HG03095 (cell line): ENCODE measurements around the gene RPL22.
"Not testable (repeated sequence)": the region's sequence is repeated elsewhere in the genome, so short reads cannot be mapped to it uniquely, and the experiment has no call there.

Source experiments
- ATAC-seq: cut with Tn5 transposase; IDR thresholded peaks from one replicate; pipeline ENCODE4 v1.9.1; 2021; ENCODE audit warnings: moderate library complexity; ENCODE audit not compliant: unreplicated experiment

Gene RPL22

DNA sequence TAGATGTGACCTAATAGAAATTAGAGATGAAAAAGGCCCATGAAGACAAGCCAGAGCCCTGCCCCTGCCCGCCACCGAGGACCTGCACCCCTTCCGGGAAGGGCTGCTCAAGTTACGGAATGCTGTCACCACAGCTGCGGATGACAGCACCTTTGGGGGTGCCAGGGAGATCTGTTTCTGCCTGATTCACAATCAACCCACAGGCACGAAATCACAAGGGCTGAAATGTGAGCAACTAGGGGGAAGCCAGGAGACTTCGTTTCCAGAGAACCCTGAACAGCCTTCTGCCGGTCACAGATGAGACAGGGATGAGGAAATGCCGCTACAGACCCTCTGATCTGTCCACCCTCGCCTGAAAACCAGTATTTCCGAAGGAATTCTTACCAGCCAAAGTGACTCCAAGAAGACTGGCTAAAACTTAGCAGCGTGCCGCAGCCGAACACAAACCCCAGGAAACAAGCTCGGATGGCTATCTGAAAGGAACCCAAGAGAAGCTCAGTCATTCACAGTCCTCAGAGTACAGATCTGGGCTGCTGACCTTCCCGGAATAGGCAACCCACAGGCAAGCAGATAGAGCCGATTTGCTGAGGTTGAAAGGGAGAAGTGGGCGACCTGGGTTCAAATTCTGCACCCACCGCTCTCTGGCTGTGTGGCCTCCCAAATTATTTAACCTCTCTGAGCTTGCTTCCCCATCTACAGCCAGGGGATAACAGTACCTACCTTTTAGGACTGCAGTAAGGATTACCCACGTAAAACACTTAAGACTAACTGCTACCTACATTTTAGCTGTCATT lies 35.3 kb upstream of the RPL22 start:
- ATAC-seq: no peak

DNA sequence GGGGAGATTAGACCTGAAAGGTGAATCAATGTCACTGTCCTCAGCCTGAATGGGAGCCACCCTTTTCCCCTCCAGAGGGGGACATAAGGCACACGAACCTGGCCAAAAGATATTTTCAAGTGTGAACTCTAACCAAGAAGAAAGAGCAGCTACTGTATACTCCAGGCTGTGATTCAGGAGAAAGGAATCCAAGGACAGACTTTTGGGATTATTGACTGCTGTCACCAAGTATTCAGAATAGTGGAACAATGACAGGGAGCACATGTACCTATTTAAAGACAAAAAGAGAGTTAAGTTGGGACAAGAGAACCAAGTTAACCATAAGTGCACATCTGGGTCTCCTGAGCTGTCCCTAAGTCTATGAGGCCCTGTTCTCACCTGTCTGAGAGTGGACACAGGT lies 34.0 kb upstream of the RPL22 start:
- ATAC-seq: no peak

DNA sequence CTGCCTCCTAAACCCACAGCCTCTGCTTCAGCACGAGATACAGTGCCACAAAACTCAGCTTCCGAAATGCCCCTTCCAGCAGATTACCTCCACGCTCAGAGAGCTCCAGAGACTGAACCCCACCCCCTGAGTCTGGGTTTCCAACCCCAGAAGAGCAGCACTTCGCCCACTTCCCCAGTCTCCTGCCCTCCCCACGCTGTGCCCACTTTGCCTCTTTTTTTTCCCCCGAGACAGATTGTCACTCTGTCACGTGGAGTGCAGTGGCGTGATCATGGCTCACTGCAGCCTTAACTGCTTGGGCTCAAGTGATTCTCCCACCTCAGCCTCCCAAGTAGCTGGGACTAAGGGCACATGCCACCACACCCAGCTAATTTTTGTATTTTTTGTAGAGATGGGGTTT lies 26.3 kb upstream of the RPL22 start:
- ATAC-seq: no peak

DNA sequence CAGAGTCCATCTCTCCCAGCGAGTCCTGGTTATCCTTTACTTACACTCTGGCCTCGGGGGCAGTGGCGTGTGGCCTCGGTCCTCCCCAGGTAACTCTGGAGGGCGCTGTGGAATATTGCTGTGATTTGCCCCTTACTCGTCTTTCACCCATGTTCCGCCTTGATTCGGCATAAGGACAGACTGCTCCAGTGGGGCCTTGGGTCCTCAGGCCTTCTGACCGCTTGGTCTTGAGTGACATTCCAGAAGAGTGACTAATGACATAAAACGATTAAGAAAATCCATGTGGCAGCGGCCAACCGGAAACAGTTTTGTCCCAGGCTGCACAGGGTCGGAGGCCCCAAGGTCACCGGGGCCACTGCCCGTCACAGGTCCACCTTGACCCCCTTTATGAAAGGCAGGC lies 25.3 kb upstream of the RPL22 start:
- ATAC-seq: no peak

DNA sequence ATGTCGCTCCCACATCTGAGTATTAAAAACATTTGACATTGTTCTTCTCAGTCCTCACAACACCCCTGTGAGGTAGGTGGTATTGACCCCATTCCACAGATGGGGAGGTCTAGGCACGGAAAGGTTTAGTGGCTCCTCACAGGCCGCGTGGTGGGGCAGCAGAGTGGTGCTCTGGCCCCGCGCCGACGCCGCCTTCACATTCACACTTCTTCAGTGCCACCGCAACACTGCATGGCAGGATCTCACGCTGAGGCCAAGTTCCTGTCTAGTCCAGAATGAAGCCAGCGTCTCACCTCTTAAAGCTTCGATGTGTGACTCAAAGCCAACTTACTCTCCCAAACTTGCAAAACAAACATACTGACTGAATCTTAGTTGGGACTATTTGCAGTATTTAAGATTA lies 24.2 kb upstream of the RPL22 start:
- ATAC-seq: no peak

DNA sequence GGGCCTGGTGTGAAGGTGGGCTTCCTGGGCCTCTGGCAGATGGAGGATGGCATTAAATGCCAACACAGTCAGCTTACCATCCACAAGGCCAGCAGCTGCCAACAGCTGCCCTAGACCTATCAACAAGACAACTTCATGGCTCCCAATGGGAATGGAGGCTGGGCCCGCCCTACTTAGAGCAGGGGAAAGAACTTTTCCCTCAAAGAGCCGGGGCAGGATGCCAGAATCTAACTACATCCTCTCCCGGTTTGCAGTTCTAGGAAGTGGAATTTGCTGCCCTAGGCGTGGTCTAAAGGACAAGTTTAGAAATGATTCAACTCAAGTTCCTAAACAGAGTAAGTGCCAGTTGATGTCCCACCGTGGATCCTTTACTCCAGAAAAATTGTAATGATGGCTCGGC lies 23.2 kb upstream of the RPL22 start:
- no peak for ATAC-seq

DNA sequence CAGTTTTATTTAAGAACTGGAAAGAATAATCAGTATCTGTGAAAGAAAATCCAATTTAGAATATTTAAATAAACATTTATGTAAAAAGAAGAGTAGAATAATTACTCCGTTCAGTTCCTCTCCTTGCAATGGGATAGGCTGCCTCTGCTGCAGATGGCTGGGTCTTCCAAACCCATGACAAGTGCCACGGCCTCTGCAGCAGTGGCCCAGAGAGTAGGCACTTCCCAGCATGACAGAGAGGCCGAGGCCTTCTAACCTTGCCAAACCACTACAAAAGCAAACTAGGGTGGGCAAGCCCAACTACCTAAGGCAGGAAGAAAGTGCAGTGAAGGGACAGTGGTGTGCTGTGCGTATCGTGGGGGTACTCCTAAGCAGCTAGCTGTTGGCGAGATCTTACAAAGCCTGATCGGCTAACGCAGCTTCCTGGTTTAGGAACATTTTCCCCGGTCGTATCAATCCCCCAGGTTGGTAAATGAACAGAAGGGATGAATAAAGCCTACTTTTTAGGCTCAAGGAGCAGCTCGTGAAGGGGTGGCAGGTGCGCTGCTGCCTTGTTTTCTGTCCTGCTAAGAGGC lies 21.9 kb upstream of the RPL22 start:
- no peak for ATAC-seq

DNA sequence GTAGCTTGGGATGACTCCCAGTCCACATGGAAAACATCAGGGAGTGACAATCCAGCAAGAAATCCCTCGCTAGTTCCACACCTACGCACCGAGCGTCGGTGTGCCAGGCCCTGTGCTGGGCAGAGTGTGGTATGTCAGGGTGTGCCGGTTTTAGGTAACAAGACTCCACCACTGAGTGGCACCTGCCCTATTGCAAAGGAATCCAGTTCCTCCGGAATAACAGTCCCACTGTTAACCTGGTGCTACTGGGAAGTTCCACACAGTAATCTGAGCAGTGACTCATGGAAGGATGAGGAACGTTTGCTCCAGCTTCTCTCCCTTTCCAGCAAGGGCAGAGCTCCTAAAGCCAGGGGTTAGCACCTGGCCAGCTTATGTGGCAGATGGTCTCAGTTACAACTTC lies 20.8 kb upstream of the RPL22 start:
- ATAC-seq: no peak

DNA sequence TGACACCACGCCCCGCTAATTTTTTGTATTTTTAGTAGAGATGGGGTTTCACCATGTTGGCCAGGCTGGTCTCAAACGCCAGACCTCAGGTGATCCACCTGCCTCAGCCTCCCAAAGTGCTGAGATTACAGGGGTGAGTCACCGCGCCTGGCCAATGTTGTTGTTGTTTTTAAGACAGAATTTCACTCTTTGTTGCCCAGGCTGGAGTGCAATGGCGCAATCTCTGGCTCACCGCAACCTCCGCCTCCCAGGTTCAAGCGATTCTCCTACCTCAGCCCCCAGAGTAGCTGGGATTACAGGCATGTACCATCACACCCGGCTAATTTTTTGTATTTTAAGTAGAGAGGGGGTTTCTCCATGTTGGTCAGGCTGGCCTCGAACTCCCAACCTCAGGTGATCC lies 20.2 kb upstream of the RPL22 start:
- not testable (repeated sequence) for ATAC-seq

DNA sequence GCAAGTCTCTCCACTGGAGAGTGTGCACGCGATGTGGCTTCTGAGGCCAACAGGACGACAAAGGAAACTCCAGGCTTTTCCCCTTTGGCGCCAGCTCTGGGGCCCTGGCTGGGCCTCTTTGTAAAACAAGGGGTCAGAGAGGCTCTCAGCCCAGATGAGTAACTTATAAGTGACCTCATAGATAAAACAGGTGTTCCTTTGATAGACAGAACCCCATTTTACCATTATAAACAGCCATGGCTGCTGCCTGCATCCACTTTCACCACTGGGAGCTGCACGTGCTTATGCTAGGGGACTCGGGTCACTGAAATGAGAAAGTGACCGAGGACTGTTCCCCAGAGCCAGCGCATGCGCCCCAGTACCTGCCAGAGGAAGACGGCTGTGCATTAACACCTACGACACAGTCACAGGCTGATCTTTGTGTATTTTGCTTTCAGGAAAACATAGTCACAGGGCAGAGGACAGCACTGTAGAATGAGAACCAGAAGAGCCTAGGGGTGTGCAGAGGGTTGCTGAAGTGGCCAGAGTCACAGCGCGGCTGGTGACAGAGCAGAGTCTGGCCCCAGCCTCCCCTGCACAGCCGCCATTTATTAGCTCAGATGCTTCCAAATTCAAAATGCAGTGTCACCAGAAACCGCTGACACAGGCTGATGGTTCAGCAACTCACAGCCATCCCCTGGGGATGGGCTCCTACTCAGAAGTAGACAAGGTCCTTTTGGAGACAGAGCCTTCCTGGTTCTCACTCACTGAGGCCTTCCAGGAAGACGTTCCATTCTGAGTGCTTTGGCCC lies 19.2 kb upstream of the RPL22 start:
- ATAC-seq: no peak

DNA sequence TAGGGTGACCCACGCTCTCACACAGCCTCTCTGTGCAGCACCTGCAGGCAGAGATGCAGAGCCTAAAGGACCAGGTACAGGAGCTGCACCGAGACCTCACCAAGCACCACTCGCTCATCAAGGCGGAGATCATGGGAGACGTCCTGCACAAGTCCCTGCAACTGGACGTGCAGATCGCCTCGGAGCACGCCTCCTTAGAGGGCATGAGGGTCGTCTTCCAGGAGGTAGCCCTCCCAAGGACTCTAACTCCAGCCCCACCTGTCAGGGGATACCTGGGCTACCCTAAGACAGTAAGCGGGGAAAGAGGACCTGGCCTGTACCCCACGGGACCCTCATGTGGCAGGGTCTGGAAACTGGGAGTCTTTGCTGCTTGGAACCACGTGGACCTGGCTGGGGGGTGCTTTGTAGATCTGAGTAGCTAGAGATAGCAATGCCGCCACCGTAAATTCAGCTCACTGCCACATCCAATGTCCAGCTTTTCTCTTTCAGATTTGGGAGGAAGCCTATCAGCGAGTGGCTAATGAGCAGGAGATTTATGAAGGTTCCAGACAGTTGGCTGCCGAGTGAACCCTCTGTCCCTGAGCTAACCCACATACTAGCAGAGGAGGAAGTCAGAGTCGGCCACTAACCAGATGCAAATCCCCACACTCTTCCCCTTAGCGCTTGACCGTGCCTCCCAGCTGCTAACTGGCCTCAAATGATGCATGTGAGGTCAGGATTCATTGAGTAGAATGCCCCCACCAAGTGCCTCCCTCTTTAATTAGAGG lies 13.0 kb upstream of the RPL22 start:
- ATAC-seq: no peak

DNA sequence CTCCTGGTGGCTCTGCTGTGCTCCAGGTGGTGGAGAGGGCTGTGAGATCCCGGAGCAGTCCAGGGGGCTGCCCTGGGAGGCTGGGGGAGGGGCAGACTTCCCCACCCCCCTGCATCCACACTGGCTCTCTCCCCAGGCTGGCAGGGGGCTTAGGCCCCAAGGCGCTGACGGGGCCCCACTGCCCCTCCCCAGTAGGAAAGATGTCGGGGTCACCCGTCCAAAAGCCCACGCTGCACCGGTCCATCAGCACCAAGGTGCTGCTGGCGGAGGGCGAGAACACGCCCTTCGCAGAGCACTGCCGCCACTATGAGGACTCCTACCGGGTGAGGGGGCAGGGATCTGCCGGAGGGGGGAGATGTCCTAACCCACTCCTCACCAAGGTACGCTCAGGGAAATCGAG lies 12.3 kb upstream of the RPL22 start:
- ATAC-seq: no peak

DNA sequence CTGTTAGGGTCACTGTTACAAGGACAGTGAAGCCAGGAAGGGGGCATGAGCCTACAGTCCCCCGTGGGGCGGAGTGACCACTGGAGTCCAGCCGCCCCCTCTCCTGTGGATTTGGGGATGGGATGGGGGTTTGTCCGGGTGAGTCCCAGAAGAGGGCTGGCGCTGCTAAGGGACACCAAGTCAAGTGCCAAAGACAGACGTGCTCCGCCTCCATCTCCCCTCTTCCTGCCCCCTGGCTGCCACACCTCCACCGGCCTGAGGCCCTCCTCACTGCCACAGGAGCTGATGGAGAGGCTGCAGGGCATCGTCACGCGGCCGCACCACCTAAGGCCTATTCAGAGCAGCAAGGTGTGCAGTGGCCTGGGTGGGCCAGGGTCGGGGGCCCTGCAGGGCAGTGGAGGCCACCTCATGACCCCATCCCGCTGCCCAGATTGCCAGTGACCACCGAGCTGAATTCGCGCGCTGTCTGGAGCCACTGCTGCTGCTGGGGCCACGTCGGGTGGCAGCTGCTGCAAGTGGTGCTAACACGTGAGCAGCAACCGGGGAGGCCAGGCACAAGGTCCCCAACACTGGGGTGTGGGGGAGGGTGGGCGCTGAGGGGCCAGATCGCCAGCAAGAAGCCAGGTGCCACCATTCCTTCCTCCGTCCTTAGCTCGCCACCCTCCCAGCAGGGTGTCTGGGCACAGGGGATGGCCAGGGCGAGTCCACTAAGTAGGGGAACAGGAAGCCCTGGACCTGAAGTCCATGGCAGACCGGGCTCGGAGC lies 11.4 kb upstream of the RPL22 start:
- ATAC-seq: no peak

DNA sequence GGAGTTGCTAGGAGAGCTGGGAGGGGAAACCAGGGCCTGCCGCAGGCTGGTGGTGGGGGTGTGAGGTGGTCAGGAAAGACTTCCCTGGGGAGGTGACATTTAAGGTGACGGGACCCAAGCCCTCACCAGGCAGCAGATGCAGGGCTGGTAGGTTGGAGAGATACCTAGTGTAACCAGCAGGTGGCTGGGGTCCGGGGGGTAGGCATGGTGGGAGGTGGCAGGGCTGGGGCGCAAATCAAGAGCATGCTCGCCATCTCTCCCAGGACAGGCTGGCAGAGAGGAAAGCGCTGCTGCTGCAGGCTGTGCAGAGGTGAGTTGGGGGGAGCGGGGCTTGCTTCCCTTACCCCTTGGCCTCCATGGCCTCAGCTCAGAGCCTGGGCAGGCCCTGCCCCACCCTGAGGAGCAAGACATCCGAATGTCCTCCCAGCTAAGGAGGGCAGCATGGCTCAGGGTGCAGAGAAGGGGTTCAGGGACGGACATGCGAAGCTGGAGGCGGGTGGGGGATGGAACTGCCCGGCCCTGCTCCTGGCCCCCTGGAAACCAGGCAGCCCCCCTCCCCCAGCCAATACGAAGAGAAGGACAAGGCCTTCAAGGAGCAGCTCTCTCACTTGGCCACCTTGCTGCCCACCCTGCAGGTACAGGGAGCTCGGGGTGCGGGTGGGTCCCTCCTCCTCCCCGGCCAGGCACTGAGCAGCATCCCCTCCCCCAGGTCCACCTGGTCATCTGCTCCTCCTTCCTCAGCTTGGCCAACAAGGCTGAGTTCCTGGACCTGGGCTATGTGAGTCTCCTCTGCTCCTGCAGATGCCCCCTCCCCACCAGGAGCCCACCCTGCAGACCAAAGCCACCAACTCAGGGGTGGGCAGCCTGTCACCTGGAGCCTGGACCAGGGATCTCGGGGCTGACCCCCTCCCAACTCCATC lies 10.5 kb upstream of the RPL22 start:
- ATAC-seq: no peak

DNA sequence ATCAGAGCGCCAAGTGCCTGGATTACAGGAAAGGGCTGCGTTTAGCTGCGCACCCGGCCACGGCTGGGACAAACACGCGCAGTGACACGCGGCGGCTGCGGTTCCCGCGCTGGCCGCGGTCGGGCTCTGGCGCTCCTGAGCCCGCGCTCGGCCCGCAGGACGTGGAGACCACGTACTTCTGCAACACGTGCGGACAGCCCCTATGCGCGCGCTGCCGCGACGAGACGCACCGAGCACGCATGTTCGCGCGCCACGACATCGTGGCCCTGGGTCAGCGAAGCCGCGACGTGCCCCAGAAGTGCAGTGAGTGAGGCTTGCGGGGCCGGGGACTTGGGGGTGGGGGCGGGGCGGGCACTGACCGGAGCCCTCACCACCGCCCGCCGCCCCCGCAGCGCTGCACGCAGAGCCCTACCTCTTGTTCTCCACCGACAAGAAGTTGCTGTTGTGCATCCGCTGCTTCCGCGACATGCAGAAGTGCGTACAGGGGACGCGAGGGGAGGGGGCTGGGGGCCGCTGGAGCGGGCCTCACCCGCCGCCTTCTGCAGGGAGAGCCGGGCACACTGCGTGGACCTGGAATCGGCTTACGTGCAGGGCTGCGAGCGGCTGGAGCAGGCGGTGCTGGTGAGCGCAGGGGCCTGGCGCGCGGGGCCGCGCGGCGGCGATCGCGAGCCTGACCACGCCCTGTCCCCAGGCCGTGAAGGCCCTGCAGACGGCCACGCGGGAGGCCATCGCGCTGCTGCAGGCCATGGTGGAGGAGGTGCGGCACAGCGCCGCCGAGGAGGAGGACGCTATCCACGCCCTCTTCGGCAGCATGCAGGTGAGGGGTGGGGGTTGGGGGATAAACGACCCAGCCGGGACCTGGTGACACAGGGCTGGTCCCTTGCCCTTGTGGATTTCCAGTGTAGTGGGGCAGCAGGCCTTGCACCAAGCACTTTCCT lies 9.6 kb upstream of the RPL22 start:
- ATAC-seq: no peak

DNA sequence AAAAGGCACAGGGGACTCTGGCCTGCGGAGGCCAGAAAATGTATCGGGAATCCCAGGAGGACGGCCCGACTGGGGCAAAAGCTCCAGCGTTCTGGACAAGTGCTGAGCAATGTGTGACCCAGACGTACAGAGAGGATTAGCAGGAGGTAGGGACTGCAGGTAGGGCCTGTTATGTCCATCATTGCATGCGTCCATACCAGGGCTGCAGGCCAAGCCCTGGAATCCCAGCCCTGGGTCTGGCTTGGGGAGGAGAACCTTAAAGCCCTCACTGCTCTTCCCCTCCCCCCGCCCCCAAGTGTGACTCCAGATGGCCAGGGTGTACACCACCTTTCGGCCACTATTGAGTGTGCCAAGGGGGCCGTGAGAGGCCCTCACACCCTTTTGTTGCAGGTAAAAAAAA lies 8.5 kb upstream of the RPL22 start:
- no peak for ATAC-seq

DNA sequence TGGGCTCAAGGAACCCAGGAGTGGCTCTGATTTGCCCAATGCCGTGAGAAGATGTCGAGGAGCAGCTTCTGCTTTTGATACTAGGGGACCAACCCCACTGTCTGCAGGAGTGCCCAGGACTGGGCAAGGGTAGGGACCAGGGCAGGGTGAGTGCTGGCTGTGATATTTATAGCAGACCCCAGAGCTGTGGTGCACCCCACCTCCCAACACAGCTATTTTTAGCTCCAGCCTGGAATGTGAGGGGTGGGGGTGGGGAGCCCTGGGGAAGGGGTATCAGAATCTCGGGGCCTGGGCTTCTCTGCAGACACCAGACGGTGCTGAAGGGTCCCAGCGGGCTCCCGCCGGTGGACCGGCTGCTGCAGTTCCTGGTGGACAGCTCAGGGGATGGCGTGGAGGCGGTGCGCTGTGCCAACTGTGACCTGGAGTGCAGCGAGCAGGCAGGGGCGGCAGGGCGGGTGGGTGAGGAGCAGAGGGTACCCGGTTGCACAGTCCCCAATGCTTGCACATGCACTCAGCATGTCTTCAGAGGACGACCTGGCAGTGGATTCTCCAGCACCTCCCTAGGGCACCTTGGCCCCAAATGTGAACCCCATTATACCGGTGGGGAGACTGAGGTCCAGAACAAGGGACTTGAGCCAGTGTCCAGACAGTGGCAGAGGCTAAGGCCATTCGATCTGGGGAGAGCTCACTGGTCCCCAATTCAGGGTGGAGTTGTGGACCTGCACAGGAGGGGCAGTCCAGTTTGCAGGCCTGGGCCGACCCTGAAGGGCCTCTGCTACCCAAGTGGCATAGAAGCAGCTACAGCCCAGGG lies 7.9 kb upstream of the RPL22 start:
- ATAC-seq: no peak

DNA sequence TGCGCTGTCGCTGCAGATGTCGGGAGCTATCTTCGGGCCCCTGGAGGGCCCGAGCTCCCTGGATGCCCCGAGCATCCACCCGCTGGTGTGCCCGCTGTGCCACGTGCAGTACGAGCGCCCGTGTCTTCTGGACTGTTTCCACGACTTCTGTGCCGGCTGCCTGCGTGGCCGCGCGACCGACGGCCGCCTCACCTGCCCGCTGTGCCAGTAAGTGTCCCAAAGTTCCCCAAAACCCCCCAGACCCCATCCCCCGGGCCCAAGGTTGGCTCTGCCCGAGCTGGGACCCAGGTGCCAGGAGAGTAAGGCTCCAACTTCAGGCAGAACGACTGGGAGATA lies 7.1 kb upstream of the RPL22 start:
- no peak for ATAC-seq
